Activated CD4-positive, alpha-beta T cell treated with anti-CD3 and anti-CD28 coated beads, Interleukin-2, Interleukin-4, amounts not matched to agents 100 ng/mL and 50 ng/mL, durations not matched to agents 16 hours and 8 hours (primary cell): Measurements from ENCODE around the gene MRPL14.

Experiments
- DNase-seq: peaks from one replicate; pipeline ENCODE4 v3.0.0-alpha.2; 2020; ENCODE audit warnings: low spot score

The MRPL14 gene

GRCh38 chr6:44127186-44128019, at the start of gene MRPL14, which contains the start of gene TMEM63B:
MRPL14 (minus strand) TSS chr6:44127452; CDS start chr6:44116611, 10,841 bp downstream.
TMEM63B (plus strand) TSS chr6:44127554; CDS start chr6:44134585, 7,031 bp downstream.
- peak; percentile 89 for DNase-seq

- DNase-seq: no peak
These were observed 49.0 kb upstream of the MRPL14 start for GRCh38 chr6:44176130-44176761.

- DNase-seq: peak; percentile 79
These were observed 45.7 kb upstream of the MRPL14 start for GRCh38 chr6:44172731-44173500.

- no peak for DNase-seq
These were observed 44.8 kb upstream of the MRPL14 start for GRCh38 chr6:44171899-44172546.

GRCh38 chr6:44169886-44170570, 42.8 kb upstream of the MRPL14 start:
- DNase-seq: no peak

GRCh38 chr6:44169154-44169553, 41.9 kb upstream of the MRPL14 start:
- DNase-seq: no peak

- DNase-seq: no peak
These were observed 40.3 kb upstream of the MRPL14 start for GRCh38 chr6:44167567-44167966.

- no peak for DNase-seq
These were observed 39.4 kb upstream of the MRPL14 start for GRCh38 chr6:44166591-44167184.

GRCh38 chr6:44166116-44166515, 38.9 kb upstream of the MRPL14 start:
- no peak for DNase-seq

GRCh38 chr6:44162876-44163625, 35.8 kb upstream of the MRPL14 start:
- no peak for DNase-seq

GRCh38 chr6:44161997-44162338, 34.7 kb upstream of the MRPL14 start:
- DNase-seq: no peak

GRCh38 chr6:44158770-44159228, 31.5 kb upstream of the MRPL14 start, which contains the start of gene CAPN11:
CAPN11 (plus strand) TSS chr6:44158820; CDS start chr6:44158849, 29 bp downstream.
- DNase-seq: no peak

- DNase-seq: no peak
These were observed 29.9 kb upstream of the MRPL14 start for GRCh38 chr6:44157152-44157521.

- no peak for DNase-seq
These were observed 29.4 kb upstream of the MRPL14 start for GRCh38 chr6:44156494-44157151.

- no peak for DNase-seq
These were observed 26.8 kb upstream of the MRPL14 start for GRCh38 chr6:44154067-44154466.

GRCh38 chr6:44152533-44152932, 25.3 kb upstream of the MRPL14 start:
- no peak for DNase-seq

- no peak for DNase-seq
These were observed 24.8 kb upstream of the MRPL14 start for GRCh38 chr6:44152109-44152461.

- DNase-seq: peak; percentile 81
These were observed 24.3 kb upstream of the MRPL14 start for GRCh38 chr6:44151348-44152108.

GRCh38 chr6:44150317-44150917, 23.2 kb upstream of the MRPL14 start:
- DNase-seq: no peak
